GM18951 (cell line): ENCODE measurements around the gene TUBA4A.
A peak's percentile ranks its signal among the peaks of the same experiment; 100 is the strongest.

Experiments used
- POLR2A ChIP-seq: IDR thresholded peaks from 4 replicates; pipeline ENCODE4 v1.6.1; 2011; ENCODE audit warnings: mild to moderate bottlenecking; ENCODE audit not compliant: insufficient read length, insufficient read depth; ENCODE audit errors: extremely low read depth
- in situ Hi-C: fragments of 300-500 bp; cut with MboI; formaldehyde crosslinking; loops from one replicate; pipeline ENCODE4 v1.12.0; 2022; ENCODE audit warnings: low sequenced_read_pairs, mixed read lengths, inconsistent platforms; ENCODE audit not compliant: unreplicated experiment

Gene TUBA4A

GRCh38 chr2:219281588-219281987 lies 27.9 kb upstream of the TUBA4A start:
- in situ Hi-C loops: no loop called here

GRCh38 chr2:219280651-219281050 lies 26.9 kb upstream of the TUBA4A start:
- no peak for TF ChIP-seq POLR2A
- in situ Hi-C loops: no loop called here

More at GRCh38 chr2:219281588-219281987, 27.9 kb upstream of the TUBA4A start:
- no peak for TF ChIP-seq POLR2A

GRCh38 chr2:219279916-219280516 lies 26.3 kb upstream of the TUBA4A start:
- in situ Hi-C loops: no loop called here
- TF ChIP-seq POLR2A: no peak

GRCh38 chr2:219279151-219279915 lies 25.6 kb upstream of the TUBA4A start, which contains the start of gene DNAJB2:
TSS of gene DNAJB2 (plus strand) at chr2:219279366. CDS start at chr2:219279834, 468 bp downstream.
- in situ Hi-C loops: no loop called here
- TF ChIP-seq POLR2A: peak; percentile 94

GRCh38 chr2:219278655-219279150 lies 25.0 kb upstream of the TUBA4A start:
- in situ Hi-C loops: no loop called here
- TF ChIP-seq POLR2A: no peak

GRCh38 chr2:219277703-219278654 lies 24.3 kb upstream of the TUBA4A start:
- in situ Hi-C loops: no loop called here
- peak; percentile 53 for TF ChIP-seq POLR2A

- in situ Hi-C loops: no loop called here
- no peak for TF ChIP-seq POLR2A
Measured at GRCh38 chr2:219274361-219274921, 20.7 kb upstream of the TUBA4A start.

GRCh38 chr2:219273937-219274336 lies 20.2 kb upstream of the TUBA4A start:
- in situ Hi-C loops: no loop called here
- no peak for TF ChIP-seq POLR2A

- no peak for TF ChIP-seq POLR2A
- in situ Hi-C loops: no loop called here
Measured at GRCh38 chr2:219272995-219273394, 19.3 kb upstream of the TUBA4A start.

GRCh38 chr2:219272356-219272755 lies 18.6 kb upstream of the TUBA4A start:
- no peak for TF ChIP-seq POLR2A
- in situ Hi-C loops: no loop called here

- in situ Hi-C loops: no loop called here
- TF ChIP-seq POLR2A: no peak
Measured at GRCh38 chr2:219271021-219271420, 17.3 kb upstream of the TUBA4A start.

- in situ Hi-C loops: no loop called here
Measured at GRCh38 chr2:219270055-219270372, 16.3 kb upstream of the TUBA4A start.

GRCh38 chr2:219269362-219270054 lies 15.8 kb upstream of the TUBA4A start:
- TF ChIP-seq POLR2A: no peak
- in situ Hi-C loops: no loop called here

More at GRCh38 chr2:219270055-219270372, 16.3 kb upstream of the TUBA4A start:
- TF ChIP-seq POLR2A: no peak

GRCh38 chr2:219268294-219268693 lies 14.6 kb upstream of the TUBA4A start:
- in situ Hi-C loops: no loop called here
- no peak for TF ChIP-seq POLR2A
